Fibroblast of lung (primary cell): ENCODE results near the gene BBS1. TPM values are rescaled to one million over a fixed set of nuclear protein-coding genes. Genes with fewer than 3 reads are reported as not detected.

ENCODE experiments used
- DNase-seq, 2 donors: peaks; one replicate each; pipeline versions ENCODE4 v3.0.0 to v3.0.0-alpha.2; 2010; ENCODE audit warnings: low read depth in 2 of 2
- H2AFZ ChIP-seq: 2 replicates; pipeline ENCODE4 v1.5.1; 2012; ENCODE audit warnings: low read length, control low read depth, inconsistent platforms
- H3K27ac ChIP-seq: 2 replicates; pipeline ENCODE4 v1.5.1; 2011; ENCODE audit warnings: low read length, control low read depth; ENCODE audit not compliant: insufficient read depth
- H3K27me3 ChIP-seq: 2 replicates; pipeline ENCODE4 v1.5.1; 2011; ENCODE audit warnings: mild to moderate bottlenecking, low read length; ENCODE audit not compliant: control insufficient read depth, insufficient read depth
- H3K36me3 ChIP-seq: 2 replicates; pipeline ENCODE4 v1.5.1; 2011; ENCODE audit warnings: low read length; ENCODE audit not compliant: control insufficient read depth, insufficient read depth
- H3K4me1 ChIP-seq: 2 replicates; pipeline ENCODE4 v1.5.1; 2011; ENCODE audit warnings: low read length; ENCODE audit not compliant: control insufficient read depth, insufficient read depth; ENCODE audit errors: extremely low read depth
- H3K4me2 ChIP-seq: 2 replicates; pipeline ENCODE4 v1.5.1; 2011; ENCODE audit warnings: low read length, control low read depth; ENCODE audit not compliant: insufficient read depth; ENCODE audit errors: extremely low read depth
- H3K4me3 ChIP-seq, 4 experiments: fragments of 200-600 bp in 1 of 4; sonication (generic) in 1 of 4; replicated peaks in 1 of 4; 2 replicates each; pipeline ENCODE4 v1.5.1; 2011 to 2016; ENCODE audit warnings: low read length in 4 of 4, low read depth in 3 of 4, mild to moderate bottlenecking in 3 of 4, control low read depth in 2 of 4, inconsistent platforms in 1 of 4, mixed read lengths in 1 of 4; ENCODE audit not compliant: insufficient read depth in 1 of 4; ENCODE audit errors: control extremely low read depth in 1 of 4
- H3K79me2 ChIP-seq: 2 replicates; pipeline ENCODE4 v1.5.1; 2012; ENCODE audit warnings: mild to moderate bottlenecking, low read length, inconsistent platforms; ENCODE audit not compliant: control insufficient read depth, insufficient read depth
- H3K9ac ChIP-seq: 2 replicates; pipeline ENCODE4 v1.5.1; 2011; ENCODE audit warnings: mild to moderate bottlenecking, low read length, control low read depth; ENCODE audit not compliant: insufficient read depth
- H3K9me3 ChIP-seq: 2 replicates; pipeline ENCODE4 v1.5.1; 2012; ENCODE audit warnings: low read depth, low read length; ENCODE audit not compliant: control insufficient read depth, insufficient read depth
- H4K20me1 ChIP-seq: 2 replicates; pipeline ENCODE4 v1.5.1; 2011; ENCODE audit warnings: low read length; ENCODE audit not compliant: control insufficient read depth, insufficient read depth; ENCODE audit errors: extremely low read depth
- EZH2 ChIP-seq: IDR thresholded peaks from 2 replicates; pipeline ENCODE4 v1.5.1; 2012; ENCODE audit warnings: low read length, control low read depth, mild to moderate bottlenecking; ENCODE audit errors: missing control alignments
- polyA plus RNA-seq, 2 donors: library from polyadenylated mRNA; depleted of rRNA in 1 of 2; stranded (reverse) in 1 of 2; unstranded in 1 of 2; fragments of >200 nt; gene quantifications; 2 replicates each; pipeline ENCODE4 v1.2.1, GENCODE V29; 2011 to 2012; ENCODE audit warnings: missing spikeins in 1 of 2
- total RNA-seq: library from RNA; depleted of rRNA; stranded (reverse); fragments of >200 nt; gene quantifications from 2 replicates; pipeline ENCODE4 v1.2.1, GENCODE V29; 2014
- TF ChIP-seq, protein P1 (sequence below), 2 donors: IDR thresholded peaks in 1 of 2; conservative IDR thresholded peaks in 1 of 2; 1 replicate in 1 of 2; 2 replicates in 1 of 2; pipeline ENCODE4 v1.5.1; 2011 to 2012; ENCODE audit warnings: low read length in 2 of 2, control low read depth in 1 of 2, inconsistent platforms in 1 of 2, low read depth in 1 of 2, mild to moderate bottlenecking in 1 of 2

The BBS1 gene
- total and polyA plus RNA-seq, 2 donors (not counting 1 experiment from before 2014, with no cell fraction given), result 16.5 to 20.5 TPM

DNA sequence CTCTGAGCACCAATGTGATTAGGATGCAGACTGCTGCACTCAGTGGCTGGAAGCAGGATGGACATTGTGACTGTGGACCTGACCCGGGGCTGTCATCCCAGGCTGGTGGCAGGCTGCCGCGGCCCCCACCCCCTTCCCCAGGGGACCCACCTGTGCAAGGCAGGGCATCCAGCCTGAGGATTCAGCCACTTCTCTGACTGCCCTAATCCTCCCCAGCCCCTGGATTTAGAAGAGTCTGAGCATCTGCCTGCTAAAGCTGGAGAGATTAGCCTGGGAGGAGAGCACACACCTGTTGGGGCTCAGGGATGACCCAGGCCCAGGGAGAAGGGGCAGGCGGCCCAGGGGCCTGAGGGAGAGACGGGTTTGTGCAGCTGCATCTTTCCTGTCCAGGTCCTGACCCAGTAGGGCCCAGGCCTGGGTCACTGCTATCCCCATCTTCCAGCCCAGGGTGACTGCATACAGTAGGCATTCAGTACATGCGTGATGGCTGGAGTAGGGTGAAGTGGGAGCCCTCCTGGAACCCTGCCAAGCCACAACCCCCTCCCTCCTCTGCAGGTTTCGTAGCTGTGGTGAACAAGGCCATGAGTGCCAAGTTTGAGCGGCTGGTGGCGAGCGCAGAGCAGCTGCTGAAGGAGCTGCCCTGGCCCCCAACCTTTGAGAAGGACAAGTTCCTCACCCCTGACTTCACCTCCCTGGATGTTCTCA, 18.1 kb upstream of the BBS1 start:
- H4K20me1 ChIP-seq, result no peaks in the 10 kb centered on the region
- H3K9me3 ChIP-seq, result no peaks in the 10 kb centered on the region
- H2AFZ ChIP-seq, result no peak overlapping the region
- no peak overlapping the region for H3K4me2 ChIP-seq
- H3K27ac ChIP-seq, result no peak overlapping the region
- H3K36me3 ChIP-seq, result peaks cover 12% of the 10 kb centered on the region
- no peaks in the 10 kb centered on the region for H3K79me2 ChIP-seq
- peak in 1 of 2 donors; percentile 64 for DNase-seq
- no peak for TF ChIP-seq EZH2
- H3K4me1 ChIP-seq, result no peaks in the 10 kb centered on the region
- no peak overlapping the region for H3K9ac ChIP-seq
- H3K4me3 ChIP-seq, result no peak overlapping the region
- H3K27me3 ChIP-seq, result no peaks in the 10 kb centered on the region

DNA sequence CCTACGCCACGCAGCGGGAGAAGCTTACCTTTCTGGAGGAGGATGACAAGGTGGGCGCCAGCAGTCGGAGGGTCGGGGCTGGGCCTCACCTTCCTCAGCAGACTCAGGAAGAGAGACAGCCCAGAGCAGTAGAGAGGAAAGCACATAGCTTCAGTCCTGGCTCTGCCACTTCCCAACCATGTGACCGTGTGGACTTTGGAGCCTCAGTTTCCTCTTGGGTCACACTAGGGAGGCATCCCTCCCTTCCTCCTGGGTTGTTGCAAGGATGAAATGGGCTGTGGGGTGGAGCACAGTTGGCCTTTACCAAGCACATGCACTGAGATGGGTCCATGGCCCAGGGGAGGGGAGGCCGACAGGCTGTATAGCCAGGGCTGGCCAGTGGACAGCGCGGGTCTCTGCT, 17.3 kb upstream of the BBS1 start:
- Histone ChIP-seq H4K20me1 (no peaks in the 10 kb centered on the region), H2AFZ (no peak overlapping the region), H3K27me3 (no peaks in the 10 kb centered on the region), H3K4me1 (no peaks in the 10 kb centered on the region), H3K36me3 (peaks cover 12% of the 10 kb centered on the region), H3K9me3 (no peaks in the 10 kb centered on the region), H3K9ac (no peak overlapping the region), H3K79me2 (no peaks in the 10 kb centered on the region), H3K27ac (no peak overlapping the region), H3K4me3 (no peak overlapping the region), H3K4me2 (no peak overlapping the region)
- TF ChIP-seq, protein P1, sequence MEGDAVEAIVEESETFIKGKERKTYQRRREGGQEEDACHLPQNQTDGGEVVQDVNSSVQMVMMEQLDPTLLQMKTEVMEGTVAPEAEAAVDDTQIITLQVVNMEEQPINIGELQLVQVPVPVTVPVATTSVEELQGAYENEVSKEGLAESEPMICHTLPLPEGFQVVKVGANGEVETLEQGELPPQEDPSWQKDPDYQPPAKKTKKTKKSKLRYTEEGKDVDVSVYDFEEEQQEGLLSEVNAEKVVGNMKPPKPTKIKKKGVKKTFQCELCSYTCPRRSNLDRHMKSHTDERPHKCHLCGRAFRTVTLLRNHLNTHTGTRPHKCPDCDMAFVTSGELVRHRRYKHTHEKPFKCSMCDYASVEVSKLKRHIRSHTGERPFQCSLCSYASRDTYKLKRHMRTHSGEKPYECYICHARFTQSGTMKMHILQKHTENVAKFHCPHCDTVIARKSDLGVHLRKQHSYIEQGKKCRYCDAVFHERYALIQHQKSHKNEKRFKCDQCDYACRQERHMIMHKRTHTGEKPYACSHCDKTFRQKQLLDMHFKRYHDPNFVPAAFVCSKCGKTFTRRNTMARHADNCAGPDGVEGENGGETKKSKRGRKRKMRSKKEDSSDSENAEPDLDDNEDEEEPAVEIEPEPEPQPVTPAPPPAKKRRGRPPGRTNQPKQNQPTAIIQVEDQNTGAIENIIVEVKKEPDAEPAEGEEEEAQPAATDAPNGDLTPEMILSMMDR (conservative IDR thresholded peaks at IDR 0.05 in 1 of 2, IDR thresholded peaks at IDR 0.05 in 1 of 2; ENCODE audit: low read depth in 1 of 2, low read length in 2 of 2), result no peak
- TF ChIP-seq EZH2, result no peak
- DNase-seq, result no peak

DNA sequence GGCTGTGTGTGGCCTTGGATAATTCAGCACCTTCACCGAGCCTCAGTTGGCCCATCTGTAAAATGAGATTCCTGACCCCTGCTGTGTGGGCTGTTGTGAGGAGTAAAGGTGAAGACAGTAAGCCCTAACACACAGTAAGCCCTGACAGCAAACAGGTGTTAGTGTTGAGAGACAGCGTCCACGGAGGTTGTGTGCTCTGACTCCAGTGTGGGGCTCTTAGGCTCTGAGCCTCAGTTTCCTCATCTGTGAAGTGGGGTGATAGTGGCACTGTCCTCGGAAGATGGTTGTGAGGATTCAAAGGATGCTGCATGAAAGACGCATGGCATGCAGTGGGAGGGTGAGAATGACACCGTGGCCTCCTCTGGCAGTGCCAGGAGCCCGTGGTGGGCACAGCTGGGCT, 16.0 kb upstream of the BBS1 start:
- Histone ChIP-seq H3K4me3 (no peak overlapping the region), H2AFZ (no peak overlapping the region), H3K9me3 (no peaks in the 10 kb centered on the region), H3K9ac (no peak overlapping the region), H3K79me2 (no peaks in the 10 kb centered on the region), H4K20me1 (no peaks in the 10 kb centered on the region), H3K27me3 (no peaks in the 10 kb centered on the region), H3K27ac (no peak overlapping the region), H3K4me1 (no peaks in the 10 kb centered on the region), H3K36me3 (peaks cover 12% of the 10 kb centered on the region), H3K4me2 (no peak overlapping the region)
- no peak for DNase-seq
- TF ChIP-seq EZH2, result no peak
- TF ChIP-seq, protein P1 (conservative IDR thresholded peaks at IDR 0.05 in 1 of 2, IDR thresholded peaks at IDR 0.05 in 1 of 2; ENCODE audit: low read depth in 1 of 2, low read length in 2 of 2), result no peak
